ENCODE results near the gene PRKAG3.

DNA sequence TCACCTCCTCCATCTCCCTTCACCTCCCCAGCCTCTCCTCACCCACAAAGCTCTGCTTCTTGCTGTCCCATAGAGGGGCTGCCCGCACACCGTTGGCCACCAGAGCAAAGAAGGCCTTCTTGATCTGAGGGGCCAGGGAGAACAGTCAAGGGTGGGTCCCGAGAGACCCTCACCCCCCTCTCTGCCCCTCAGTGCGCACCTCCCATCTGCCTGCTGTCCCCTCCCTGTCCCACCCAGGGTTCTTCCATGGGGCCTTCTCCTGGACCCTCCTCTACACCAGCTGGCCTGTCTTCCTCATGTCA is 3.2 kb downstream of the PRKAG3 start:
- TF ChIP-seq CTCF (IDR thresholded peaks at IDR 0.05; ENCODE audit: borderline replicate concordance, extremely low read depth, low read length, poor library complexity, severe bottlenecking) (no peak), EZH2 (IDR thresholded peaks at IDR 0.05; ENCODE audit: borderline replicate concordance, low read depth, low read length, severe bottlenecking) (no peak)
